ENCODE data around the gene RFTN2.

DNA sequence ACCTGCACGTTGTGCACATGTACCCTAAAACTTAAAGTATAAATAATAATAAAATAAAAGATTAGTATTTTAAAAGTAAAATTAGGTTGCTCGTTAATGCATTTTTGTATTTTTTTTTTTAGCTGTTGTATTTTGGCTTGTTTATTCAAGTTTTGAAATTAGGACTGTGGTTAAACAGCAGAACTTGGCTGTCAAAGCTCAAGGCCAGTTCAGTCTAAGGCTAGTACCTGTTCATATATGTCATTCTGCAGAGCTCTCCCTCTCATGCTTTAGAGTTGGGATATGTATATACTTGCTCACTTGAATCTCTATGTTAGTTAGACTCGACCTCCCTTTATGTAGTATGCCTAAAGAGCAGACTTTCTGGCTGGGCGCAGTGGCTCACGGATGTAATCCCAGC lies 126.8 kb downstream of the RFTN2 start:
- TF ChIP-seq EZH2 (IDR thresholded peaks at IDR 0.05): no peak
- no peak for TF ChIP-seq POLR2AphosphoS5 (IDR thresholded peaks at IDR 0.05; ENCODE audit: borderline replicate concordance, low read depth, low read length)
